Caco-2 (cell line): ENCODE measurements around the gene FTCDNL1. TPM values are rescaled to one million over a fixed set of nuclear protein-coding genes. Genes with fewer than 3 reads are reported as not detected.

Experiments used
- BruUV-seq: library from RNA; stranded (reverse); fragments of 400-500 nt; replicated peaks from 2 replicates; lab custom pipeline; 2021; lab: Mats Ljungman, UMichigan
- CTCF ChIA-PET: fragments of 300-600 bp; sonication (Branson Sonifier 250); formaldehyde crosslinking; loops from one replicate; lab custom pipeline; 2022; ENCODE audit warnings: antibody characterized with exemption; lab: Charles Lee
- POLR2A ChIA-PET: fragments of 300-600 bp; sonication (Branson Sonifier 250); formaldehyde crosslinking; loops from one replicate; lab custom pipeline; 2022; ENCODE audit warnings: antibody characterized with exemption; lab: Charles Lee
- DNase-seq, 2 experiments: peaks; one replicate each; pipeline versions ENCODE4 v3.0.0 to v3.0.0-alpha.2; 2020 to 2022
- H3K27me3 ChIP-seq: replicated peaks from 2 replicates; pipeline ENCODE4 v1.6.0; 2011; ENCODE audit warnings: low read length; ENCODE audit not compliant: control insufficient read depth, insufficient read depth
- H3K36me3 ChIP-seq: 2 replicates; pipeline ENCODE4 v1.5.1; 2011; ENCODE audit warnings: low read length; ENCODE audit not compliant: control insufficient read depth, insufficient read depth
- H3K4me1 ChIP-seq: fragments of 250-450 bp; sonication (Bioruptor Pico); 2 replicates; pipeline ENCODE4 v1.5.1; 2020; ENCODE audit warnings: mild to moderate bottlenecking
- H3K4me3 ChIP-seq: 2 replicates; pipeline ENCODE4 v1.5.1; 2011; ENCODE audit warnings: low read depth, mild to moderate bottlenecking, control low read depth, low read length
- H3K9me3 ChIP-seq: fragments of 250-450 bp; sonication (Bioruptor Pico); 2 replicates; pipeline ENCODE4 v1.5.1; 2020; ENCODE audit warnings: mild to moderate bottlenecking, moderate library complexity
- H3K27ac Mint-ChIP-seq: one replicate; pipeline ENCODE4 v1.8.0; 2022; ENCODE audit warnings: mixed read lengths; ENCODE audit not compliant: unreplicated experiment
- H3K27me3 Mint-ChIP-seq: one replicate; pipeline ENCODE4 v1.8.0; 2022; ENCODE audit warnings: mixed read lengths; ENCODE audit not compliant: insufficient read depth, unreplicated experiment
- H3K36me3 Mint-ChIP-seq: one replicate; pipeline ENCODE4 v1.8.0; 2022; ENCODE audit warnings: mild to moderate bottlenecking, mixed read lengths; ENCODE audit not compliant: insufficient read depth, unreplicated experiment
- H3K4me1 Mint-ChIP-seq: one replicate; pipeline ENCODE4 v1.8.0; 2022; ENCODE audit warnings: low read depth, mixed read lengths; ENCODE audit not compliant: unreplicated experiment
- H3K4me3 Mint-ChIP-seq: one replicate; pipeline ENCODE4 v1.8.0; 2022; ENCODE audit warnings: mild to moderate bottlenecking, moderate library complexity, mixed read lengths; ENCODE audit not compliant: unreplicated experiment
- H3K9me3 Mint-ChIP-seq: one replicate; pipeline ENCODE4 v1.8.0; 2022; ENCODE audit warnings: mixed read lengths; ENCODE audit not compliant: unreplicated experiment
- CTCF ChIP-seq, 2 experiments: fragments of 200-600 bp in 1 of 2; IDR thresholded peaks; 1 replicate in 1 of 2; 2 replicates in 1 of 2; pipeline versions ENCODE4 v1.5.1 to v1.8.0; 2011 to 2022; ENCODE audit warnings: antibody characterized with exemption in 1 of 2, control low read depth in 1 of 2, inconsistent platforms in 1 of 2, low read depth in 1 of 2, low read length in 1 of 2, mild to moderate bottlenecking in 1 of 2, moderate library complexity in 1 of 2; ENCODE audit not compliant: insufficient read depth in 1 of 2, severe bottlenecking in 1 of 2, unreplicated experiment in 1 of 2
- intact Hi-C: fragments of 100-400 bp; cut with micrococcal nuclease; formaldehyde crosslinking; loops from one replicate; pipeline ENCODE4 v1.10.0; 2022; ENCODE audit not compliant: unreplicated experiment
- total RNA-seq: library from RNA; stranded (reverse); gene quantifications from 2 replicates; pipeline ENCODE4 v1.2.3, GENCODE V29; 2022

Gene FTCDNL1
- total RNA-seq, 1 experiment from 2014 or later = 0.68 TPM

- no peaks in the 10 kb centered on the region for H3K9me3 ChIP-seq
- no peak overlapping the region for H3K4me3 ChIP-seq
- H3K4me1 Mint-ChIP-seq = no peaks in the 10 kb centered on the region
- H3K27me3 Mint-ChIP-seq = no peaks in the 10 kb centered on the region
- CTCF ChIA-PET = no interaction called here
- BruUV-seq = no TSS peak
- no peak for TF ChIP-seq CTCF (IDR thresholded peaks at IDR 0.05; ENCODE audit: insufficient read depth in 1 of 2, low read depth in 1 of 2, low read length in 1 of 2, severe bottlenecking in 1 of 2, unreplicated experiment in 1 of 2)
- H3K9me3 Mint-ChIP-seq = no peaks in the 10 kb centered on the region
- no peaks in the 10 kb centered on the region for H3K27me3 ChIP-seq
- POLR2A ChIA-PET = no interaction called here
- no peak for DNase-seq
- H3K27ac Mint-ChIP-seq = no peak overlapping the region
- H3K36me3 ChIP-seq = no peaks in the 10 kb centered on the region
- no peaks in the 10 kb centered on the region for H3K36me3 Mint-ChIP-seq
- H3K4me1 ChIP-seq = no peaks in the 10 kb centered on the region
- no peak overlapping the region for H3K4me3 Mint-ChIP-seq
- intact Hi-C loops = no loop called here
Observed at GRCh38 chr2:199819746-199820145, 31.2 kb downstream of the FTCDNL1 start.

- ChIA-PET CTCF (no interaction called here), POLR2A (no interaction called here)
- H3K4me1 Mint-ChIP-seq = no peaks in the 10 kb centered on the region
- H3K27me3 ChIP-seq = no peaks in the 10 kb centered on the region
- H3K9me3 ChIP-seq = no peaks in the 10 kb centered on the region
- no peaks in the 10 kb centered on the region for H3K4me1 ChIP-seq
- H3K27me3 Mint-ChIP-seq = no peaks in the 10 kb centered on the region
- H3K9me3 Mint-ChIP-seq = no peaks in the 10 kb centered on the region
- intact Hi-C loops = no loop called here
- no peaks in the 10 kb centered on the region for H3K36me3 ChIP-seq
- H3K27ac Mint-ChIP-seq = no peak overlapping the region
- no peak overlapping the region for H3K4me3 Mint-ChIP-seq
- no peak for TF ChIP-seq CTCF (IDR thresholded peaks at IDR 0.05; ENCODE audit: insufficient read depth in 1 of 2, low read depth in 1 of 2, low read length in 1 of 2, severe bottlenecking in 1 of 2, unreplicated experiment in 1 of 2)
- no TSS peak for BruUV-seq
- no peak overlapping the region for H3K4me3 ChIP-seq
- DNase-seq = no peak
- H3K36me3 Mint-ChIP-seq = no peaks in the 10 kb centered on the region
Observed at GRCh38 chr2:199818754-199819153, 32.2 kb downstream of the FTCDNL1 start.

- Histone ChIP-seq H3K9me3 (no peaks in the 10 kb centered on the region), H3K4me1 (no peaks in the 10 kb centered on the region), H3K4me3 (no peak overlapping the region), H3K27me3 (no peaks in the 10 kb centered on the region), H3K36me3 (no peaks in the 10 kb centered on the region)
- DNase-seq = no peak
- H3K36me3 Mint-ChIP-seq = no peaks in the 10 kb centered on the region
- CTCF ChIA-PET = no interaction called here
- no peak overlapping the region for H3K4me3 Mint-ChIP-seq
- no TSS peak for BruUV-seq
- H3K27ac Mint-ChIP-seq = no peak overlapping the region
- H3K4me1 Mint-ChIP-seq = no peaks in the 10 kb centered on the region
- no peak for TF ChIP-seq CTCF (IDR thresholded peaks at IDR 0.05; ENCODE audit: insufficient read depth in 1 of 2, low read depth in 1 of 2, low read length in 1 of 2, severe bottlenecking in 1 of 2, unreplicated experiment in 1 of 2)
- intact Hi-C loops = no loop called here
- H3K27me3 Mint-ChIP-seq = no peaks in the 10 kb centered on the region
- no peaks in the 10 kb centered on the region for H3K9me3 Mint-ChIP-seq
- POLR2A ChIA-PET = no interaction called here
Observed at GRCh38 chr2:199818026-199818425, 33.0 kb downstream of the FTCDNL1 start.
